ENCODE data around the gene KCNQ1. TPM values are rescaled to one million over a fixed set of nuclear protein-coding genes. Genes with fewer than 3 reads are reported as not detected.

The KCNQ1 gene
- polyA plus RNA-seq, 1 donor (not counting 4 experiments of a cell fraction or from before 2014, with no cell fraction given), result not detected

DNA sequence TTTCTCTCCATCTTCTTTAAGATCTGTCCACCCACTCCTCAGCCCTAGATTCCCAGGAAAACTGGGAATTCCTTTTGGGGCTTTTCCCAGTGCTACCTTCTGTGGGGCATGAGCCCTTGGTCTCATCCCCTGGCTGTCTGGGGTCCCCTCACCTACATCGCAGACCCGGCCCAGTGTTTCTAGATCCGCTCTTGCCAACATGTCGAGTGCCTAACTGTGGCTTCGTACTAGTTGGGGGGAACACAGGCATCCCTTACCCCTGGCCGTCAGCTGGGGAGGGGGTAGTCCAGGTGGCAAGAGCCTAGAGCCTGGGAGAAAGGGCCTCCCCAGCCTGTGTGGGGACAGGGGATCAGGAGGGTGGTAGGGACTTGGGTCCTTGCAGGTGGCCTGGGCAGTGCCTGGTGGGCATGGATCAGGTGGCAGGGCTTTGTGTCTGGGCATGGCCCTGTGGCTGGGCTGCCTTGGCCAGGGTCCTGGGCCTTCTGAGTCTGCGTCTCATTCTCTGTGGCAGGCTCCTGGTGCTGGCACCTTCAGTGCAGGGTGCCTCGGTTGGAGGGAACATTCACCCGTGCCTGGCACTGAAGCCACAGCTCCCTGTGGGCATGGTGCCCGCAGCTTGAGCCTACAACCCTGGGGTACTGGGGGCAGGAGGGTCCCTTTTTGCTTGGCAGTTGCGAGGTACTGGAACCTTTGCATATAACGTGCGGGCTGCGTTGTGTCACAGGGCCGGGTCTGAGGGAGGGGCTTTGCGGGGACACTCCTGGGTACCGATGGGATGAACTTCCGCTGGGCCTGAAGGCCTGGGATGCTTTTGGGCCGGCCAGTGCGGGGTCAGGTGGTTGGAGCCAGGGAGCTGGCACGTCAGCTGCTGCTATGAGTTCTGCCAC lies 4.1 kb downstream of the KCNQ1 start:
- no peak for TF ChIP-seq EZH2 (IDR thresholded peaks at IDR 0.05; ENCODE audit: low read length)
- TF ChIP-seq, protein P1, sequence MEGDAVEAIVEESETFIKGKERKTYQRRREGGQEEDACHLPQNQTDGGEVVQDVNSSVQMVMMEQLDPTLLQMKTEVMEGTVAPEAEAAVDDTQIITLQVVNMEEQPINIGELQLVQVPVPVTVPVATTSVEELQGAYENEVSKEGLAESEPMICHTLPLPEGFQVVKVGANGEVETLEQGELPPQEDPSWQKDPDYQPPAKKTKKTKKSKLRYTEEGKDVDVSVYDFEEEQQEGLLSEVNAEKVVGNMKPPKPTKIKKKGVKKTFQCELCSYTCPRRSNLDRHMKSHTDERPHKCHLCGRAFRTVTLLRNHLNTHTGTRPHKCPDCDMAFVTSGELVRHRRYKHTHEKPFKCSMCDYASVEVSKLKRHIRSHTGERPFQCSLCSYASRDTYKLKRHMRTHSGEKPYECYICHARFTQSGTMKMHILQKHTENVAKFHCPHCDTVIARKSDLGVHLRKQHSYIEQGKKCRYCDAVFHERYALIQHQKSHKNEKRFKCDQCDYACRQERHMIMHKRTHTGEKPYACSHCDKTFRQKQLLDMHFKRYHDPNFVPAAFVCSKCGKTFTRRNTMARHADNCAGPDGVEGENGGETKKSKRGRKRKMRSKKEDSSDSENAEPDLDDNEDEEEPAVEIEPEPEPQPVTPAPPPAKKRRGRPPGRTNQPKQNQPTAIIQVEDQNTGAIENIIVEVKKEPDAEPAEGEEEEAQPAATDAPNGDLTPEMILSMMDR (optimal IDR thresholded peaks at IDR 0.05 in 1 of 3, IDR thresholded peaks at IDR 0.05 in 1 of 3, conservative IDR thresholded peaks at IDR 0.05 in 1 of 3; ENCODE audit: extremely low read depth in 1 of 3, insufficient read depth in 2 of 3, low read length in 3 of 3), result no peak
- Histone ChIP-seq H3K4me3 (ENCODE audit: control insufficient read depth in 2 of 3, extremely low read depth in 1 of 3, insufficient read depth in 2 of 3, low read depth in 1 of 3, low read length in 3 of 3) (no peak overlapping the region), H3K27ac (ENCODE audit: control insufficient read depth, insufficient read depth, low read length) (no peak overlapping the region), H4K20me1 (ENCODE audit: control insufficient read depth, extremely low read depth, insufficient read depth, low read length) (no peaks in the 10 kb centered on the region), H3K79me2 (ENCODE audit: control insufficient read depth, insufficient read depth, low read length) (no peaks in the 10 kb centered on the region), H3K36me3 (ENCODE audit: control insufficient read depth in 2 of 2, extremely low read depth in 1 of 2, insufficient read depth in 2 of 2, low read length in 2 of 2) (no peaks in the 10 kb centered on the region), H3K27me3 (ENCODE audit: control insufficient read depth, extremely low read depth, insufficient read depth, low read length) (peaks cover 43% of the 10 kb centered on the region), H3K9ac (ENCODE audit: control insufficient read depth, extremely low read depth, insufficient read depth, low read length) (no peak overlapping the region), H3K9me1 (ENCODE audit: control insufficient read depth, extremely low read depth, insufficient read depth, low read length) (no peaks in the 10 kb centered on the region), H3K4me1 (ENCODE audit: control insufficient read depth, extremely low read depth, insufficient read depth, low read length) (no peaks in the 10 kb centered on the region), H2AFZ (ENCODE audit: control insufficient read depth, low read length) (no peak overlapping the region), H3K4me2 (ENCODE audit: control insufficient read depth, extremely low read depth, insufficient read depth, low read depth, low read length) (no peak overlapping the region), H3K9me3 (ENCODE audit: control insufficient read depth, low read depth, low read length) (no peaks in the 10 kb centered on the region)
- DNase-seq (ENCODE audit: low read depth, low spot score) (no peak), FAIRE-seq (no peak)
- dilution Hi-C loops (cut with MboI; ENCODE audit: extremely low pct_ligation_motif_present, low sequenced_read_pairs), result no loop called here

DNA sequence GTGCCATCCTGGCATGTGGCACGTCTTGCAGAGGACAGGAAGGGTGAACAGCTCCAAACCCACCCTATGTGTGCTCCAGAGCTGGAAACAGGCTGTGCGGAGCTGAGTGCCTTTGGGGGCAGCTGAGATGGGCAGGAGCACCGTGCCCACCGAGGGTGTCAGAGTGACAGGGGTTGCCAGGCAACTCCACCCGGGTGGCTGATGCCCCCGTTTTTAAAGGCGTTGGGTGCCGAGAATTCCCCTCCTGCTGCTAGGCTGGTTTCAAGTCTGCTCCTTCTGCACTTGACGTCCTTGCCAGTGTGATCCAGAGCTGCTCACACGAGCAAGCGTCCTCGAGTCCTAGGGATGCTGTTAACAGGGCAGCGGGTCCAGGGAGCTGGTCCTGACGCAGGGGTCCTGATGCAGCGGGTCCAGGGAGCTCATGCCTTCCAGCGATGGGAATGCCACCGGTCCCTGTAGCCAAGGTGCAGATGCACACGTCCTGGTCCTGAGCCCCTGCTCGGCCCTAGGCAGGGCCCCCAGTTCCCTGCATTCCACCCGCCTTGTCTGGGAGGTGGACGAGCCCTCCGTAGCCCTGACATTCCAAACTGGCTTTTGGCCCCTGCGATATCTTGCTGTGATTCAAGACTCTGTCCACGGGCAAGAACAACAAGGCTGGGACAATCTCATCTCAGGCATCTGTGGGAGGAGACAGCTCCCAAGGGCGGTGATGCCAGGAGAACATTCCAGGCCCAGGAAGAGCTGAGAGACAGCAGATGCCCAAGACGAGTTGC lies 4.9 kb downstream of the KCNQ1 start:
- DNase-seq (ENCODE audit: low read depth, low spot score), result no peak
- no peaks in the 10 kb centered on the region for H3K9me1 ChIP-seq (ENCODE audit: control insufficient read depth, extremely low read depth, insufficient read depth, low read length)
- no peaks in the 10 kb centered on the region for H3K9me3 ChIP-seq (ENCODE audit: control insufficient read depth, low read depth, low read length)
- no peaks in the 10 kb centered on the region for H4K20me1 ChIP-seq (ENCODE audit: control insufficient read depth, extremely low read depth, insufficient read depth, low read length)
- H3K4me1 ChIP-seq (ENCODE audit: control insufficient read depth, extremely low read depth, insufficient read depth, low read length), result no peaks in the 10 kb centered on the region
- H2AFZ ChIP-seq (ENCODE audit: control insufficient read depth, low read length), result no peak overlapping the region
- H3K36me3 ChIP-seq (ENCODE audit: control insufficient read depth in 2 of 2, extremely low read depth in 1 of 2, insufficient read depth in 2 of 2, low read length in 2 of 2), result no peaks in the 10 kb centered on the region
- H3K27me3 ChIP-seq (ENCODE audit: control insufficient read depth, extremely low read depth, insufficient read depth, low read length), result peaks cover 39% of the 10 kb centered on the region
- FAIRE-seq, result no peak
- no peak for TF ChIP-seq EZH2 (IDR thresholded peaks at IDR 0.05; ENCODE audit: low read length)
- TF ChIP-seq, protein P1 (optimal IDR thresholded peaks at IDR 0.05 in 1 of 3, IDR thresholded peaks at IDR 0.05 in 1 of 3, conservative IDR thresholded peaks at IDR 0.05 in 1 of 3; ENCODE audit: extremely low read depth in 1 of 3, insufficient read depth in 2 of 3, low read length in 3 of 3), result no peak
- no peak overlapping the region for H3K4me3 ChIP-seq (ENCODE audit: control insufficient read depth in 2 of 3, extremely low read depth in 1 of 3, insufficient read depth in 2 of 3, low read depth in 1 of 3, low read length in 3 of 3)
- H3K79me2 ChIP-seq (ENCODE audit: control insufficient read depth, insufficient read depth, low read length), result no peaks in the 10 kb centered on the region
- H3K4me2 ChIP-seq (ENCODE audit: control insufficient read depth, extremely low read depth, insufficient read depth, low read depth, low read length), result no peak overlapping the region
- dilution Hi-C loops (cut with MboI; ENCODE audit: extremely low pct_ligation_motif_present, low sequenced_read_pairs), result no loop called here
- no peak overlapping the region for H3K27ac ChIP-seq (ENCODE audit: control insufficient read depth, insufficient read depth, low read length)
- H3K9ac ChIP-seq (ENCODE audit: control insufficient read depth, extremely low read depth, insufficient read depth, low read length), result no peak overlapping the region

Measured in keratinocyte (primary cell).